HG02571 (cell line): ENCODE measurements around the gene TMED5.

ENCODE experiments used
- ATAC-seq: cut with Tn5 transposase; IDR thresholded peaks from one replicate; pipeline ENCODE4 v1.9.1; 2021; ENCODE audit warnings: mild to moderate bottlenecking, moderate library complexity; ENCODE audit not compliant: unreplicated experiment

Gene TMED5

DNA sequence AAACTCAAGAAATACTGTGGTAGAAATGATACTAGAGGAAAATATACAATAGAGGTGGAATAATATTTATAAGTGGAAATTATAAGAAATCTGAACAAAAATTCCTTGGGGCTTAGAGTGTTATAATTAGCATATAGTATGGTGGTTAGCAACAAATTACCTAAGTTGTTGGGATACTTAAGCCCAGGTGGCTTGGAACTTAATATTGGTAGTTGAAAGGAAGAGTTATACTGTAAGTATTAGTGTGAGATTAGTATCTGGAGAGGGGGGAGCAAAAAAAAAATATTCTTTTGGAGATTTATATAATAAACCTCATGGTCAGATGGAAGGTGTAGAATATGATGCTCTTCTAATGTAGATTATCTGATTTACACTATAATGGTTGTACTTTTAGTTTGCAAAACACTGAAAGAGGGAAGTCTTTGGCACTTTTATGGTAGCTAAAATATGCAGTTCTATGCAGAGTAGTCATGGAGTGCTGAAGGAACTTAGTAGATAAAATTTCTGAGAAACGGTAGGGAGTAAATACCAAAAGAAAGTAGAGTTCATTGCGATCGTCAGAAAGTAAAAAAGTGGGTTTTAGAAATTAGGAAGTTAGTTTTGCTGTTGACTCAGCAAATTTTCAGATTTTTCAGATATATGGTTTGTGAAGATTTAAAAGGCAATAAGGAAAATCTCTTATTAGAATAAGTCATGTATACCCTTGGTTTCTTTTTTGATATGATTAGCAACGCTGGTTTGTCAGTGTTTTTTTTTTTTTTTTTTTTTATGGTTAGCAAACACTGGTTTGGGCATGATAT, 55.5 kb downstream of the TMED5 start:
- no peak for ATAC-seq

DNA sequence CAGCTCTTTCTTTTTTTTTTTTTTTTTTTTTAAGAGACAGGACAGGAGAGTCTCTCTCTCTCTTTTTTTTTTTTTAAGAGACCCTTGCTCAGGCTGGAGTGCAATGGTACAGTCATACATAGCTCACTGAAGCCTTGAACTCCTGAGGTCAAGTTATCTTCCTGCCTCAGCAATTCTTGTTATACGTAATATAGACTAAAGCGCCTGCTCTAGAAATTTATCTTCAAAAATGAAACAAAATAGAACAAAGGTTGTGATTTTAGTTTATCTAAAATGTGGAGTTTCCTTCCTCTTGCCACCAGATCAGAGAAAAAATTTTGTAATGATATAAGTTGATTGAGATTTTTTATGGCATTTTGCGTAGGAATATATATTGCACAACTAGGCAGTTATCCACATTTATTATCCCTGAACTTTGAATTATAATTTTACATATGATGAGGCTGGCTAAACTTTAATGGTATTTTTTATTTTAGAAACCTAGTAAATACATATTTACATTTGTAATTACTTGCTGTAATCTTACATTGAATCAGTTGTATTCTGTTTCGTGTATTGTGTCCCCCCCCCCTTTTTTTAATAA, 56.9 kb downstream of the TMED5 start:
- no peak for ATAC-seq

DNA sequence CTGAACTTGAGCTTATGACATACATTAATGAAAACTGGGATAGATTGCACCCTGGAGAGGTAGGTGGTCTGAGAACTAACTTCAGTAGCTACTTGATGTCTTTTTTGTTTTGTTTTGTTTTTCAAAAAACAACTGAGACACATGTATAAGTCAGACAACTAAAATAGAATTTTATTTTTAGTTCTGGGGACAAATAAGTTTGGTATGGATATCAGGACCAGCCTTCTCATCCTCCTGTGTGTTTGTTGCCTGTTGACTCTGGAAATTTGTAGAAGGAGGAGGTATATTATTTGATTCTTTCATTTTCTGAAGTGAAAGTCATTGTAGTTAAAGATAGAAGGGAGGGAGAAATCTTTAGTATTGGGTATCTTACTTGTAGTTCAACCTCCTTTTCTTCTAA, 59.6 kb downstream of the TMED5 start:
- no peak for ATAC-seq

DNA sequence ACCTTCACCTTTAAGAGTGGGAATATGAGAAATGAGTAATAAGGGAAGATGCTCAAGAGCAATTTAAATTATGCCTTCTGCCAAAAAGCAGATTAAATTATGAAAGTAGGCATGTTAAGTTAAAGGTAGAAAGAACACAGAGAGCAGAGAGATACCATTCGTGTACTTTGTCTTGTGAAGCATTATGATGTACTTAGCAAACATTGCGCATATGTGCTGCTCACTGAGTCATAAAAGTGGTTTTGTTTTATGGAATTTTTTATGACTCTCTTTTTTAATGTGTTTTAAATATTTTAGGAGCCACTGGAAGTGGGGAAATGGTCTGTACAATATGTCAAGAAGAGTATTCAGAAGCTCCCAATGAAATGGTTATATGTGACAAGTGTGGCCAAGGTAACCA, 65.8 kb downstream of the TMED5 start:
- ATAC-seq = no peak

DNA sequence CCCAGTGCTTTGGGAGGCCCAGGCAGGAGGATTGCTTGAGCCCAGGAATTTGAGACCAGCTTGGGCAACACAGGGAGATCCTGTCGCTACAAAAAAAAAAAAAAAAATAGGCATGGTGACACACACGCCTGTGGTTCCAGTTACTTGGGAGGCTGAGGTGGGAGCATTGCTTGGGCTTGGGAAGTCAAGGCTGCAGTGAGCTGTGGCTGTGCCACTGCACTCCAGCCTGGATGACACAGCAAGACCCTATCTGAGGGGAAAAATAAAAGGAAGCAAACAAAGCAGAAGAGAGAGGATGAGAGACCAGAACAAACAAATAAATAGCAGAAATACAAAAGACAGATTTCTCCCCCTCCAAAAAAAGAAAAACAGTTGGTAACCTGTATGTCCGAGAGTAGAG, 67.1 kb downstream of the TMED5 start:
- ATAC-seq = no peak

DNA sequence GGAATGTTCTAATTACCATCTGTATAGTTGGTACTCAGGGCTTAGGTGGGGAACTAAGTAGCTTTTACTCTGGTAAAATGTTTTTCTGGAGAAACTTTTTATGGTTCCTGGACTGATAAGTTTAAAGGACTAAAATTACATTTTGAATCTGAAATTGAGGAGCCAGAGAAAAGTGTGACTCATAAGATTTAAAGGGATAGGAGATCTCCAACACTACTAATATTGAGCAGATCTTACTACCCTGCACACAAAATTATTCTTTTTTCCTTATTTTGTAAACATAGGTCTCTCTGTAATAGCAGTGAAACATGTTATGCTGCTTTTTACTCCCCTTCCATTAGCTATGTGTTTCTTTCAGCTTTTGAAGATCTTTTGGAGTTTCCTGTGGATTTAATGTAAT, 68.7 kb downstream of the TMED5 start:
- ATAC-seq = no peak

DNA sequence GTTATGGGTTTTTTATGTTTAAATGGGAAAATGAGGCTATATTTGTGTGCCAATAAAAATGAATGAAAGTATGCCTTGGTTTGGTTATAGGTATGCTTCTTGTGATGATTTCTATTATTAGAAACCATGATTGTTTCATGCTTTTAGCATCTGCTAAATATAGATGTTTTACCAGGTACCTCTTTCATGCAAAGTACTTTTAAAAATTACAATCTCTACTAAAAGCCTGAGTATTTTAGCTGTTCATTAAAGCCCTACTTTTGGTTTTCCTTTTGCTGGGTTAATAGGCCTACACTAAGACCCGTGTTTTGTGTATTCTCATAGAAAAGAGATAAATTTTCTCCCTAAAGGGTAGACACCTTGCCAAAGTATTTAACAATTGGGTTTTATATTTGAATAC, 69.1 kb downstream of the TMED5 start:
- no peak for ATAC-seq

DNA sequence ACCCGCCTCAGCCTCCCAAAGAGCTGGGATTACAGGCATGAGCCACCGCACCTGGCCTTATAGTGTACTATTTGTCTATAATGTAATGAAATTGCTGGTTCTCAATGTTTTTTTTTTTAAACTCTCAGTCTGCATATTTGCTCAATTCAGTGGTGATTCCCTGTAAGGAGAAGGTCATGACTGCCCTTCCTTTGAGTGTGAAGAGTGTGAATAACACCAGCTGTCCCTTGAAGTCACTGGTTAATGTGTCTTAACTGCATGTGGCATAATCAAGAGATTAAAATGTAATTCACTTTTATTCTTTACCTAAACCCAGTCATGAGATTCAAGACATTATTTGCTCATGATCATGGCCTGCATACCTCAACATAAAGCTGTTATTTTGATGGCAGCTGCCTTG, 70.6 kb downstream of the TMED5 start:
- ATAC-seq = no peak

DNA sequence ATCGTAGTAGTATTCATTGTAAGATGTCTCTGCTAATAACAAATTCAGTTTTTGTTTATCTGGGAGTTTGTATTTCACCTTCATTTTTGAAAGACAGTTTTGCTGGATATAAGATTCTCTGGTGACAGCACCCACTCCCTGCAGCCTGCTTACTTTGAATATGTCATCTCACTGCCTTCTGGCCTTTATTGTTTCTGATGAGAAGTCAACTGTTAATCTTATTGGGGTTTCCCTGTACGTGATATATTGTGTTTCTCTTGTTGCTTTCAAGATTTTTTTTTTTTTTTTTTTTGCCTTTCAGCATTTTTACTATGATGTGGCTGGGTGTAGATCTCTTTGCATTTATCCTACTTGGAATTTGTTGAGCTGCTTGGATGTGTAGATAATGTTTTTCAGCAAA, 71.9 kb downstream of the TMED5 start:
- ATAC-seq = no peak

DNA sequence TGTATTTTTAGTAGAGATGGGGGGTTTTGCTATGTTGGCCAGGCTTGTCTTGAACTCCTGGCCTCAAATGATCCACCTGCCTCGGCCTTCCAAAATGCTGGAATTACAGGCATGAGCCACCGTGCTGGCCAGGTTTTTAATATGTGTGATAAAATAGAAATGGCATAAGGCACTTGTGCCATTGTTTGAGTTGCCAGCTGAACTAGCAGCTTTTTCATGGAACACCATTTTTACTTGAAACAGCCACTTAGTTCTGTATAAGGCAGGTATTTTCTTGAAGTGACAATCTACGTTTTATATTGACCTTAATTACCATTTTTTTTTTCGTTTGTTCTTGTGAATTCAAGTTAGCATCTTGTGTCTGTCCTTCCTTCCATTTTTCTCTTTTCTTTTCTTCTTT, 72.8 kb downstream of the TMED5 start:
- ATAC-seq = no peak

DNA sequence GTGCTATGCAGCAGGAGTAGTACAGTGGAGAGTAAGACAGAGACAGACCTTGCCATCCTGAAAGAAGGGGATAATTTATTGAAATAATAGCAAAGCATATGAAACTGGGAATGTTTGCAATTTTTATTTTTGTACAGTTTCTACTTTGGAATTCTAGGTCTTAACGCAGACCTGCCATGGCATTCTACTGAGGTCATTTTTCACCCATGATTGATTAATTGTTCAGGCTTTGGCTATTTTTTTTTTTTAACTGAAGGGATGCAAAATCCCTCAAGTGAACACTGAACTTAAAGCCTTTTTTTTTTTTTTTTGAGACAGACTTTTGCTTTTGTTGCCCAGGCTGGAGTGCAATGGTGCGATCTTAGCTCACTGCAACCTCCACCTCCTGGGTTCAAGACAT, 74.0 kb downstream of the TMED5 start:
- no peak for ATAC-seq

DNA sequence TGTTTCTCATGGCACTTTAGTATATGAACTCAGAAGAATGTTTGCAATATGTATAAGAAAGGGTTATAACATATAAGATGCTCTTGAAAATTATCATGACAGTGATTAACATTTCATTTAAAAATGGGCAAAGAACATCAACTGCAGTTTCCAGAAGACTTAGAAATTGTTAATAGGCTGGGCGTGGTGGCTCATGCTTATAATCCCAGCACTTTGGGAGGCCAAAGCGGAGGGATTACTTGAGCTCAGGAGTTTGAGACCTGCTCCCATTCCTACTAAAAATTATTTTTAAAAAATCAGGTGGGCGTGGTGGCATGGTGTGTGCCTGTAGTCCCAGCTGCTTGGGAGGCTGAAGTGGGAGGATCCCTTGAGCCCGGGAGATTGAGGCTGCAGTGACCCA, 78.1 kb downstream of the TMED5 start:
- no peak for ATAC-seq
